Uterus (tissue), 2 donors: ENCODE data around the gene VAMP3.

Experiments used
- POLR2A ChIP-seq, 2 donors: fragments of 450-650 bp; IDR thresholded peaks; one replicate each; pipeline ENCODE4 v1.6.1; 2016; ENCODE audit warnings: antibody characterized with exemption in 2 of 2, mild to moderate bottlenecking in 1 of 2, moderate library complexity in 1 of 2
- TF ChIP-seq, protein P1 (sequence below), 4 experiments: fragments of 200-600 bp in 2 of 4; fragments of 450-650 bp in 2 of 4; sonication (generic) in 2 of 4; IDR thresholded peaks; one replicate each; pipeline ENCODE4 v1.5.1; 2016 to 2019; ENCODE audit warnings: antibody characterized with exemption in 4 of 4, mild to moderate bottlenecking in 2 of 4, moderate library complexity in 1 of 4

DNA sequence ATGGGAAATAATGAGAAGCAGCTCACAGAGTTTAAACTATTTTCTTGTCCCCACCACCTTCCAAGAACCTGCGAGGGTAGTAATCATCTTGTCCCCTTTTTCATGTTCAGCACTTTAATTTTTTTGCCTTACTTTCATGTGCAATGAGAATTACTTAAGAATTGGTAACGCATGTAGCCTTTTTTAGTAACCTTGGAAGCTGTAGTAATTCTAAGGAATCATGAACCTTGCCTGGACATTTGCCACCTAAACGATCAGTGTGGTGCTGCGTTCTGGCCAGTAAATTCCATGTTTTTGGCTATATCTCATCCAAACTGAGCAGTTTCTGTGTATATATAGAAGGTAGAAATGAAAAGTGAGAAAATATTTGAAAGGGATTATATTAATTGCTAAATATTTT, 3.9 kb upstream of the VAMP3 start:
- TF ChIP-seq, protein P1, sequence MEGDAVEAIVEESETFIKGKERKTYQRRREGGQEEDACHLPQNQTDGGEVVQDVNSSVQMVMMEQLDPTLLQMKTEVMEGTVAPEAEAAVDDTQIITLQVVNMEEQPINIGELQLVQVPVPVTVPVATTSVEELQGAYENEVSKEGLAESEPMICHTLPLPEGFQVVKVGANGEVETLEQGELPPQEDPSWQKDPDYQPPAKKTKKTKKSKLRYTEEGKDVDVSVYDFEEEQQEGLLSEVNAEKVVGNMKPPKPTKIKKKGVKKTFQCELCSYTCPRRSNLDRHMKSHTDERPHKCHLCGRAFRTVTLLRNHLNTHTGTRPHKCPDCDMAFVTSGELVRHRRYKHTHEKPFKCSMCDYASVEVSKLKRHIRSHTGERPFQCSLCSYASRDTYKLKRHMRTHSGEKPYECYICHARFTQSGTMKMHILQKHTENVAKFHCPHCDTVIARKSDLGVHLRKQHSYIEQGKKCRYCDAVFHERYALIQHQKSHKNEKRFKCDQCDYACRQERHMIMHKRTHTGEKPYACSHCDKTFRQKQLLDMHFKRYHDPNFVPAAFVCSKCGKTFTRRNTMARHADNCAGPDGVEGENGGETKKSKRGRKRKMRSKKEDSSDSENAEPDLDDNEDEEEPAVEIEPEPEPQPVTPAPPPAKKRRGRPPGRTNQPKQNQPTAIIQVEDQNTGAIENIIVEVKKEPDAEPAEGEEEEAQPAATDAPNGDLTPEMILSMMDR (IDR thresholded peaks at IDR 0.05): no peak
- no peak for TF ChIP-seq POLR2A (IDR thresholded peaks at IDR 0.05)
